ENCODE measurements around the gene LPIN1. TPM values are rescaled to one million over a fixed set of nuclear protein-coding genes. Genes with fewer than 3 reads are reported as not detected.
"Not testable (repeated sequence)": the region's sequence is repeated elsewhere in the genome, so short reads cannot be mapped to it uniquely, and the experiment has no call there.

LPIN1 gene
- polyA plus RNA-seq, 2 of the 4 experiments (the other 2 are of a cell fraction): 19.2 to 27.5 TPM

DNA sequence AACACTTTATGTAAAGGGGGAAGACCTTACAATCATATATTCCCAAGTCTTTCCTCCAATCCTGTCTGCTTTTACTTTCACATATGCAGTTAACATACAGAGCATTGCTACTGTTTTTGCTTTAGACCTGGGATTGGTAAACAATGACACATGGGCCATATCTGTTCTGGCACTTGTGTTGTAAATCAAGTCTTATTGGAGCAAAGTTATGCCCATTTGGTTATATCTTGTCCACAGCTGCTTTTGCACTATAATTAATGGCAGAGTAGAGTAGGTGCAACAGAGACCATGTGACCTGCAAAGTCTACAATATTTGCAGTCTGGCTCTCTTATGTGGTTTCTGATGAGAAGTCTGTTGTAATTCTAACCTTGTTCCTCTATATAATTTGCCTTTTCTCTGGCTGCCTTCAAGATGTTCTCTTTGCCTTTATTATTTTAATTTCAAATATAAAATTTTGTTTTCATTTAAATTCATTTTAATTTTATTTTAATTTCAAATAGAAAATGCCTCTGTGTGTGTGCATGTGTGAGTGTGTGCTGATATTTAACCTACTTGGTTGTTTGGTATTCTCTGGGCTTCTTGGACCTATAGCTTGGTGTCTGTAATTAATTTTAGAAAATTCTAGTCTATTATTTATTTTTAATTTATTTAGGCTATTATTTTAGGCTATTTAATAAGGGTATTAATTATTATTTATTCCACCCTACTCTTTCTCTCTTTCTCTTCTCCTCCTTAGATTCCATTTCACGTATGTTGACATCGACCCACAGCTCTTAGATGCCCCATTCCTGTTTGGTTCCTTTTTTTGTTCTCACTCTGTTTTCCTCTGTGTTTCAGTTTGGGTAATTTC, 16.8 kb upstream of the LPIN1 start:
- no peaks in the 10 kb centered on the region for H3K9me3 ChIP-seq
- H3K27ac ChIP-seq: no peak overlapping the region
- H3K4me2 ChIP-seq: no peak overlapping the region
- CTCF ChIA-PET: interaction anchor here (1.1 to 1.7 kb wide), 5 partner anchors 9 to 50 kb away, joined by 3 to 6 read pairs (median 3); no protein-coding TSS in a partner anchor
- no peak for DNase-seq (ENCODE audit: low read depth in 1 of 2, low spot score in 1 of 2)
- POLR2A ChIA-PET: no interaction called here
- ATAC-seq: no peak
- no peak overlapping the region for H3K4me3 ChIP-seq
- WGBS (ENCODE audit: missing lambda C conversion rate): 82% methylated on average over 2 of the region's 2 CpGs
- no peak for TF ChIP-seq ZC3H11A (IDR thresholded peaks at IDR 0.05)
- TF ChIP-seq, protein P1, sequence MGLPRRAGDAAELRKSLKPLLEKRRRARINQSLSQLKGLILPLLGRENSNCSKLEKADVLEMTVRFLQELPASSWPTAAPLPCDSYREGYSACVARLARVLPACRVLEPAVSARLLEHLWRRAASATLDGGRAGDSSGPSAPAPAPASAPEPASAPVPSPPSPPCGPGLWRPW (IDR thresholded peaks at IDR 0.05): no peak
- no peaks in the 10 kb centered on the region for H3K4me1 ChIP-seq
- no peak for FAIRE-seq

DNA sequence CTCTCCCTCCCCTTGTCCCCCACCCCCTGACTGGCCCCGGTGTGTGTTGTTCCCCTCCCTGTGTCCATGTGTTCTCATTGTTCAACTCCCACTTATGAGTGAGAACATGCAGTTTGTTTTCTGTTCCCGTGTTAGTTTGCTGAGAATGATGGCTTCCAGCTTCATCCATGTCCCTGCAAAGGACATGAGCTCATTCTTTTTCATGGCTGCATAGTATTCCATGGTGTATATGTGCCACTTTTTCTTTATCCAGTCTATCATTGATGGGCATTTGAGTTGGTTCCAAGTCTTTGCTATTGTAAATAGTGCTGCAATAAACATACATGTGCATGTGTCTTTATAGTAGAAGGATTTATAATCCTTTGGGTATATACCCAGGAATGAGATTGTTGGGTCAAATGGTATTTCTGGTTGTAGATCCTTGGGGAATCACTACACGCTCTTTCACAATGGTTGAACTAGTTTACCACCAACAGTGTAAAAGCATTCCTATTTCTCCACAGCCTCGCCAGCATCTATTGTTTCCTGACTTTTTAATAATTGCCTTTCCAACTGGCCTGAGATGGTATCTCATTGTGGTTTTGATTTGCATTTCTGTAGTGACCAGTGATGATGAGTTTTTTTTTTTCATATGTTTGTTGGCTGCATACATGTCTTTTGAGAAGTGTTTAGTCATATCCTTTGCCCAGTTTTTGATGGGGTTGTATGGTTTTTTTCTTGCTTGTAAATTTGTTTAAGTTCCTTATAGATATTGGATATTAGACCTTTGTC, 15.0 kb upstream of the LPIN1 start:
- H3K27ac ChIP-seq; POLR2A ChIA-PET; FAIRE-seq; ATAC-seq; H3K4me2 ChIP-seq; H3K9me3 ChIP-seq; H3K4me1 ChIP-seq; H3K4me3 ChIP-seq; DNase-seq (ENCODE audit: low read depth in 1 of 2, low spot score in 1 of 2): not testable (repeated sequence)
- WGBS (ENCODE audit: missing lambda C conversion rate): 39% methylated on average over 4 of the region's 4 CpGs
- CTCF ChIA-PET: interaction anchor here (1.0 kb wide), 1 partner anchor 38 kb away, joined by 4 read pairs; no protein-coding TSS in a partner anchor

DNA sequence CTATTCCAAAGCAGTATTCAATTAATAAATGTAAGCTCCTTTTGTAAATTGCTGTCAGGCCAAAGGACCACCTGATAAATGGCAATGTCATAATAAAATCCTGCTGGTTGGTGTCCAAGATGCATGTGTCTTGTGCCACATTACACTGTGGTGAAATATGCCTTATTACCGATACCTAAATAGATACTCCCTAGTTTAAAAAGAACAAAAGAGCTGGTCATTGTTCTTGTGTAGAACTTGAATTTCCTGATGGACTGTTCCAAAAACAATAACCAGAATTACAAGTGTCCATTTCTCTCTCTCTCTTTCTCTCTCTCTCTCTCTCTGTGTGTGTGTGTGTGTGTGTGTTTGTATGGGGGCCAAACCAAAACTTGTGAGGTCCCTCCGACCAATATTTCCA, 13.8 kb upstream of the LPIN1 start:
- 55% methylated on average over 2 of the region's 2 CpGs for WGBS (ENCODE audit: missing lambda C conversion rate)
- no peaks in the 10 kb centered on the region for H3K4me1 ChIP-seq
- ATAC-seq (no peak), DNase-seq (ENCODE audit: low read depth in 1 of 2, low spot score in 1 of 2) (no peak), FAIRE-seq (no peak)
- no peak overlapping the region for H3K4me3 ChIP-seq
- ChIA-PET POLR2A (no interaction called here), CTCF (interaction anchor here (1.0 to 2.7 kb wide), 4 partner anchors 11 to 50 kb away, joined by 3 to 9 read pairs (median 4); no protein-coding TSS in a partner anchor)
- H3K9me3 ChIP-seq: no peaks in the 10 kb centered on the region
- no peak overlapping the region for H3K4me2 ChIP-seq
- H3K27ac ChIP-seq: no peak overlapping the region
- no peak for TF ChIP-seq MYC (IDR thresholded peaks at IDR 0.05; ENCODE audit: borderline replicate concordance, low read length)
- TF ChIP-seq, protein P2, sequence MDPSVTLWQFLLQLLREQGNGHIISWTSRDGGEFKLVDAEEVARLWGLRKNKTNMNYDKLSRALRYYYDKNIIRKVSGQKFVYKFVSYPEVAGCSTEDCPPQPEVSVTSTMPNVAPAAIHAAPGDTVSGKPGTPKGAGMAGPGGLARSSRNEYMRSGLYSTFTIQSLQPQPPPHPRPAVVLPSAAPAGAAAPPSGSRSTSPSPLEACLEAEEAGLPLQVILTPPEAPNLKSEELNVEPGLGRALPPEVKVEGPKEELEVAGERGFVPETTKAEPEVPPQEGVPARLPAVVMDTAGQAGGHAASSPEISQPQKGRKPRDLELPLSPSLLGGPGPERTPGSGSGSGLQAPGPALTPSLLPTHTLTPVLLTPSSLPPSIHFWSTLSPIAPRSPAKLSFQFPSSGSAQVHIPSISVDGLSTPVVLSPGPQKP (IDR thresholded peaks at IDR 0.05; ENCODE audit: low read depth, low read length): no peak
- TF ChIP-seq CTCF (IDR thresholded peaks at IDR 0.05): no peak
- TF ChIP-seq MAZ (IDR thresholded peaks at IDR 0.05; ENCODE audit: borderline replicate concordance, low read depth, low read length): no peak
- TF ChIP-seq NR3C1 (IDR thresholded peaks at IDR 0.05): no peak
- no peak for TF ChIP-seq TP53 (CRISPR knock-in tag; IDR thresholded peaks at IDR 0.05)

DNA sequence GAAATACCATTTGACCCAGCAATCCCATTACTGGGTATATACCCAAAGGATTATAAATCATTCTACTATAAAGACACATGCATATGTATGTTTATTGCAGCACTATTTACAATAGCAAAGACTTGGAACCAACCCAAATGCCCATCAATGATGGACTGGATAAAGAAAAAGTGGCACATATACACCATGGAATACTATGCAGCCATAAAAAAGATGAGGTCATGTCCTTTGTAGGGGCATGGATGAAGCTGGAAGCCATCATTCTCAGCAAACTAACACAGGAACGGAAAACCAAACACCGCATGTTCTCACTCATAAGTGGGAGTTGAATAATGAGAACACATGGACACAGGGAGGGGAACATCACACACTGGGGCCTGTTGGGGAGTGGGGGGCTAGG, 8.6 kb upstream of the LPIN1 start:
- 81% methylated on average over 2 of the region's 2 CpGs for WGBS (ENCODE audit: missing lambda C conversion rate)
- CTCF ChIA-PET: interaction anchor here (1.2 to 13.3 kb wide), 11 partner anchors 8 to 51 kb away, joined by 3 to 83 read pairs (median 14); no protein-coding TSS in a partner anchor

More for the DNA sequence above, 8.6 kb upstream of the LPIN1 start:
- DNase-seq (ENCODE audit: low read depth in 1 of 2, low spot score in 1 of 2); FAIRE-seq; POLR2A ChIA-PET; H3K27ac ChIP-seq; ATAC-seq; H3K4me2 ChIP-seq; H3K9me3 ChIP-seq; H3K4me3 ChIP-seq: not testable (repeated sequence)
- peaks cover 17% of the 10 kb centered on the region for H3K4me1 ChIP-seq

Data from A549 (cell line).